GM19043 (cell line): Measurements from ENCODE around the gene CA11.
"Not testable (repeated sequence)": the region's sequence is repeated elsewhere in the genome, so short reads cannot be mapped to it uniquely, and the experiment has no call there.

Source experiments
- ATAC-seq: cut with Tn5 transposase; IDR thresholded peaks from one replicate; pipeline ENCODE4 v1.9.1; 2021; ENCODE audit warnings: low read depth; ENCODE audit not compliant: unreplicated experiment

The CA11 gene

GRCh38 chr19:48670699-48671445 lies 24.9 kb upstream of the CA11 start:
- ATAC-seq = no peak

- no peak for ATAC-seq
Observed at GRCh38 chr19:48669903-48670668, 24.1 kb upstream of the CA11 start.

GRCh38 chr19:48668761-48669160 lies 22.8 kb upstream of the CA11 start:
- ATAC-seq = no peak

- ATAC-seq = no peak
Observed at GRCh38 chr19:48668332-48668731, 22.3 kb upstream of the CA11 start.

GRCh38 chr19:48665786-48666185 lies 19.8 kb upstream of the CA11 start:
- ATAC-seq = no peak

GRCh38 chr19:48664476-48664875 lies 18.5 kb upstream of the CA11 start:
- ATAC-seq = no peak

GRCh38 chr19:48663667-48664066 lies 17.7 kb upstream of the CA11 start:
- no peak for ATAC-seq

GRCh38 chr19:48661711-48662090 lies 15.7 kb upstream of the CA11 start:
- no peak for ATAC-seq

- ATAC-seq = no peak
Observed at GRCh38 chr19:48660852-48661710, 15.1 kb upstream of the CA11 start.

GRCh38 chr19:48659768-48660167 lies 13.8 kb upstream of the CA11 start:
- ATAC-seq = no peak

- no peak for ATAC-seq
Observed at GRCh38 chr19:48658483-48658882, 12.5 kb upstream of the CA11 start.

GRCh38 chr19:48657828-48658227 lies 11.8 kb upstream of the CA11 start:
- ATAC-seq = not testable (repeated sequence)

GRCh38 chr19:48656840-48657474 lies 11.0 kb upstream of the CA11 start:
- ATAC-seq = no peak

GRCh38 chr19:48654299-48655059 lies 8.5 kb upstream of the CA11 start:
- no peak for ATAC-seq

GRCh38 chr19:48651683-48652048 lies 5.7 kb upstream of the CA11 start:
- ATAC-seq = no peak

- no peak for ATAC-seq
Observed at GRCh38 chr19:48650974-48651682, 5.1 kb upstream of the CA11 start.

GRCh38 chr19:48648134-48648533 lies 2.1 kb upstream of the CA11 start:
- no peak for ATAC-seq

GRCh38 chr19:48646722-48647216 lies 782 bp upstream of the CA11 start:
- ATAC-seq = no peak

GRCh38 chr19:48645620-48646000 lies 377 bp downstream of the CA11 start:
- no peak for ATAC-seq
